SK-N-DZ (cell line): ENCODE data around the gene COL4A2.

Experiments used
- DNase-seq: peaks from one replicate; pipeline ENCODE4 v3.0.0-alpha.2; 2015; ENCODE audit warnings: low spot score

The COL4A2 gene

DNA sequence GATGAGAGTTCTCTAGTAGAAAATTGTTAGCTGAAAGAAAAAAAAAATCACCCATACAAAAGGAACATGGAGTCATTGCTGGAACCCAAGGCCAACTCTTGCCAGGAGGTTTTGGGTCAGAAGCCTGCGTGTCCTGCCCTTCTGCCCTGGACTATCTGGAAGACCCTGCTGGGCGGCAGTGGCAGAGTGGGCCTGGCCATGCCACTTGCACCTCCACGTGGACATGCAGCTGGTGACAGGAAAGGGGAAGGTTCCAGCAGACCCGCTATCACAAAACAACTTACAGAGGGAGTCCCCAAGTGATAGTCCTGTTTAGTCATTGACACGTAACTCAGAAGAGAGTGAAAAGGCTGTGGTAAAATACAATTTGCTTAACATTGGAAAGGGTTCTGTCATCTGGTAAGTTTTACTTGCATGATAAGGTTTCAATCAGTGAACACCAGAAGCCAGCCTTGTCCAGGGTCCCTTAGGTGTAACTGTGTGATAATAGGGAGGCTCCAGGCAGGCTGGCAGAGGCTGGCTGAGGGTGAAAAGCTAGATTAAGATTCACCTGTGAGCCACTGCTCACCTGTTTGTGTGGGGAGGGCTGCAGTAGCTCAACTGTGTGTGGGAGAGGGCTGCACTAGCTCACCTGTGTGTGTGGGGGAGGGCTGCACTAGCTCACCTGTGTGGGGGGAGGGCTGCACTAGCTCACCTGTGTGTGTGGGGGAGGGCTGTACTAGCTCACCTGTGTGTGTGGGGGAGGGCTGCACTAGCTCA lies 47.8 kb downstream of the COL4A2 start:
- no peak for DNase-seq

DNA sequence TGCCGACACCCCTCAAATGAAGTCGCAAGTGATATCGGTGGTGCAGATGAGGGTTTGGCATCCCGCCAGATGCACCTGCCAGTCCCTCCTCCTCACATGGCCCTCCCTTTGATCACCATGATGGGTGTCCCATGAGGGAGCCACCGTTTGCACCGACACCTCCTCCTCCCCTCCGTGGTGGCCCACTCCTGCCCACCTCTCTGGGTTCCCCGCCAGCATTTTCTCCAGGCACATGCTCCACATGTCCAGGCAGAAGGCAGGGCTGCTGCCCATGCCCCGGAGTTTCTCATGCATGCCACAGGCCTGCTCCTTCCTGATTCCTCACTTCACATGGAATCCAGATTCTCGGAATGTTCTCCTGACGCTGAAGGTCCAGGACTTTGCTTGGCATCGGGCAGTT lies 49.3 kb downstream of the COL4A2 start:
- no peak for DNase-seq

DNA sequence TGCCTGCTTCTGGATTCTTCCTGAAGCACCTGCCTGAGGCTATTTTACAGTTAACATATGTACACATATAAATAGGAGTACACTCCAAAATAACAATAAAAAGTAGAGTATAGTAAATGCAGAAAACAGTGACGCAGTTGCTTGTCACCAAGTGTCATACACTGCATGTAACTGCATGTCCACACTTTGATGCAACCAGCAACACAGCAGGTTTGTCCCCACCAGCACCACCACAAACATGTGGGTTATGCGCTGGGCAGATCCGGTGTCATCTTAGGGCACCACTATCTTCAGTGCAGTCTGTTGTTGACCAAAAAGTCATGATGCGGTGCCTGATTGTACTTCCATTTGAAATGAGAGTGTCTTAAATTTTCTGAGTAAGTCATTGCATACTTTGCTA lies 51.3 kb downstream of the COL4A2 start:
- DNase-seq: no peak

DNA sequence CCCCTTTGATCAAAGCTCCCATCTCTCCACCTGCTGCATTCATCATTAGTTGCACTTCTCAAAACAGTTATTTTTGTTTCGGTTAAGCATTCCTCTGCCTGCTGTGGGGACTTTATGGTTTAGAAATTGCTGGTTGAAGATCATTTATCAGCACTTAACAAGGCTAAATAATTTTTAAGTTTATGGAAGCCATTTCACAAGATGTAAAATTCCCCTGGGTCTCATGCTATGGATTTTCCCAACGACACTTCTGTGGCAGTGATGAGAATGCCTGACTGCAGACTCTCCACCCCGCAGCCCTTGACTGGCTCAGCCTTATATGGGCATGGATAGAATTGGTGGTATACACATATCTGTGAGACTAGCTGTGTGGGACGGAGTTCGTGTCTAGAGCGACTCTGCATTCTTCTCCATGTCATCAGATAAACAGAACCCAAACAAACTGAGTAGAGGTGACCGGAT lies 52.8 kb downstream of the COL4A2 start:
- DNase-seq: peak; percentile 47

DNA sequence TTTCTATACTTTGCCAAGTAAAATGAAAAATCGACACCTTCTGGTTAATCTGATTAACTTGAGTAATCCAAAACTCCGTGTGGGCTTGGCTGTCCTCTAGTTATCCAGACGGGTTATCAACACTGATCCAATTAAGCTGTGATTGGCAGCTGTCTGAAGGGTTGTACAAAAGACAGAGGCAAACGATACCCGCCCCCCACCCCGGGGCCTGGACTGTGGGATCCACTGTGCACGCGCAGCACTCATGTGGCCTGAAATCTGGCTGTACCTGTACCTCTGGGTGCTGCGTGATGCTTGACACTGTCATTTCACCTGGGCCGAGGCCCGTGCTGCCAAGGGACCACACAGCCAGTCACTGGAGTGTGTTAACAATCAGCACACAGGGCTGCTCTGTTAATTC lies 53.5 kb downstream of the COL4A2 start:
- DNase-seq: peak; percentile 49

DNA sequence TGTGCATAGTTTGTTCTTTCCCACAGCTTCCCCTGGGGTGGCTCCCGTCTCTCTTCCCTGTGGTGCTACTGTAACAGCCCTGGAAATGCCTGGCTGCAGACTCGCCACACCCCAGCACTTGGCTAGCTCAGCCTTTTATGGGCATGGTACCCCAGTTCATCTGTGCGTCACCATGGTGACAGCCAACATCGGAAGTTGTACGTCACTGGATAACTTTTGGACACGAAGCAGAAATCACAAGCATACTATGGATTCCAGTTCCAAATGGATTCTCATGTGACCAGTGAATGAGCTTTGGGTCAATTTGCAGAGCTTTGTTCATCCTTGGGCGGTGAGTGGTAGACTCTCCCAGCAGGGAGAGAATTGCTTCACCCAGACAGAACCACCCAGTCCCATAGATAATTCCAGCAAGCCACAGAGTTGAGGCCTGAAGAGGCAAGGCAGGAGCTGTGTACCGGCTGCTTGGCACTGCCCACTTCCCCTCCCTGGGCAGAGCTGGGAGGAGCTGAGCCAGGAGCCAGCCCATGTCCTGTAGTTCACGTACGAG lies 54.4 kb downstream of the COL4A2 start:
- DNase-seq: no peak

DNA sequence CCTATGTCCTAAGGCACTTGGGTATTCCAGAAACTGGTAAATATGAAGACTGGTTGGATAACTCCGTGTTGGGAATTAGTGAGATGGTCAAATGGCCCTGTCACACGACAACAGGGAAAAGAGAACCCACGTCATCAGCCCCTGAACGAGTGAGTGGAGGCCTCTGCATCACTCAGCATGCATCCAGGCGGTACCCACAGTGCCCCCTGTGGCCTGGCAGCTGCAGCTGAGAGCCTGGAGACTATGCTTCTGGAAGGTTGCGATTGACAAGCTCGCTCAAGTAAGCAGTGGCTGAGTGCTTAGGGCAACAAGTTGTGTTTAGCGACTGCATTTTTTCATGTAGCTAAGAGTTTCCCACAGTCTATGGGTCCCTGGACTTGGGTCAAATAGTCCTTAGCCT lies 55.9 kb downstream of the COL4A2 start:
- DNase-seq: no peak

DNA sequence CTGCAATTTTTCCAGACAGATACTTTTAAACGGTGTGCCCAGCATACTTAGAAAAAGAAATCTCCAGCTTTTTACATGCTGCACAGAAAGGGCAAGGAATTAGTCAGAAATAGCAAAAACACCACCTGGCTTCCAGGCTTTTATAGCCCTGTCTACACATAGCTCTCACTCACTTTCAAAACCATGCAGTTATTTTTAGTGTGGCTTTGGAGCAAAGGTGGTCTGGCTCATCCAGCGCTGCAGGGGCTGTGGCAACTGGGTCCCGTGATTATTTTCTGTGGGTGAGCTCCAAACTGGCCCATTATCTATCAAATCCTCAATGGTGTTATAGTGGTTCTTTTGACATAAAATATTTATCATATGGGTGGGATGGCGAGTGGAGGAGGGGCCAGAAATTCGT lies 57.0 kb downstream of the COL4A2 start:
- no peak for DNase-seq

DNA sequence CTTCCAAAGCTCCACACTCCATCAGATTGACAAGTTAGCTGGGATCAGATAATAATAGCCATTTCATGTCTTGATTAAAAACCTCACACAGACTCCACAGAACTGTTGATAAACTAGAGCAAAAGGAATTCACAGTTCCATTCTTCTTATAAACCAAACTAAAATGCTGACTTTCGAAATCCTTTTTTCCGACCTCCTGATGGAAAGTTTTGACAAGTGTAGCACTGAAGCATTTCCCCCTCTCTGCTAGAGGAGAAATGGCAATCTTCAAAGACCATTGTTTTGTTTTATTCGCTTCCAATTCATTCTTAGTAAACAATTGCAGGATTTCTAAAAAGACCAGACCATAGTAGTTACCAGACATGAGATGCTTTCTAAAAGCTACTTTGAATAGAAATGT lies 58.8 kb downstream of the COL4A2 start:
- no peak for DNase-seq

DNA sequence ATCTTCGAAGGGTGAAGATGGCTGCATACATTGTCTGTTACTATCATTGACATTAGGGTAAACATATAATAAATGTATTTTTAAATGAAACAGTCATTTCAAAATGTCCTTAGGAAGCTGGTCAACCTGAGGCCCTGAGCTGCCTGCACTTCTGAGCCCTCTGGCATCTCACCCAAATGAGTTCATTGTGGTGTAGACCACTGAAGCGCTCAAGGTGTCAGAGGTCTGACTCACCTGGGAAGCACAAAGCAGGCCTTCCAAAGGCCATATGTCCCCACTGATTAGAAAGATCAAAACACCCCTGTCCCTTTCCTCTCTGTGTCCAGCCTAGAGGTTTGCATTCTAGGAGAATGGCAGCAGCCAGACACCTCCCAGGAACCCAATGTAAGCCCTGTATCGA lies 59.6 kb downstream of the COL4A2 start:
- DNase-seq: no peak

DNA sequence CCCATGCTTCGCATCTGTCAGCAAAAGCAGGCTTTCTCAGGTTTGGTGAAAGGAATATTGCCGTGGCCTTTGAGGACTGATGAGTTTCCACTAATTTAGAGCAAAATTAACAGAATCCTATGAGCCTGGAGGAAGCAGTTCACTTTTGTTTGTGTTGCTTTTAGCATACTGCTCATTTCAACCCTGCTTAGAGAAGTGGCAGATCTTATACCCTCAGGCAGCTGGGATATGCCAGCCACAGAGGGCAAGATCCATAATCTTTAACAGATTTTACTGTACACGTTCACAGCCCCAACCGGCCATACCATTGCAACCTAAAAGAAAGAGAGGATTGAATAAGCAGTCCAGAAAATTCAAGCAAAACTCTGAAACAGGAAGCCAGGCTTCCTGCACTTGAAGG lies 60.5 kb downstream of the COL4A2 start:
- DNase-seq: no peak

DNA sequence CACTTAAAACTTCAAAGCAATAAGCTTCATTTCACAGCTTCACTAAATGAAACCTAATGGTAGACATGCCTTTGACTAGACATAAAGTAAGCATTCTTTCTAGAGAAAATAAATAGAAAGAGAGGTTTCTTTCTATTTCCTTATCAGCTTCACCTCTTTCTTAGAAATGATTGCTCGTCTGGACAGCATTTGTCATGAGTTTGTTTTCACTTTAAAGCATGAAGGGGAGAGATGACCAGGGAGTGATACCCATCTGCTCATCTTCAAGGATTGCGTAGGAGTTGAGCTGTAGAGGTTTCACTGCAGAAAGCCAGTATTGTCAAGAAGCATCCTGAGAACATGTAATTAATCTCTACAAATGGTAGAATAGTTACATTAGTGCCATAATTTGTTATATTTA lies 61.3 kb downstream of the COL4A2 start:
- no peak for DNase-seq

DNA sequence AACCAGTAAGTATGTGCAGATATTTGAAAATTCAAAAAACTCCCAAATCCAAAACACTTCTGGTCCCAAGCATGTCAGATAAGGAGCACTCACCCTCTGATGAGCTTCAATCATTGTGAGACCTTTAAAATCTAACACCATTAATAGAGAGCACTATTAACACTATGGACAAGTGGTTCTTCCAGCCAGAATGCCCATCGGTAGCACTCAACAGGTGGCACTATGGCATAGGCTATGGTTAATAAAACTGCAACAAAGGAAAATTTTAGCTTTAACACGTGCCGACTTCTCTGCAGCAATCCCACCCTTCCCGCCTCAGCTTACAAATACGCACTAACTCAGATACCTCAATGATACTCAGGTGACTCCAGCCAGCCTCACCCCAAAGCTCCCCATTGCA lies 62.3 kb downstream of the COL4A2 start:
- DNase-seq: no peak

DNA sequence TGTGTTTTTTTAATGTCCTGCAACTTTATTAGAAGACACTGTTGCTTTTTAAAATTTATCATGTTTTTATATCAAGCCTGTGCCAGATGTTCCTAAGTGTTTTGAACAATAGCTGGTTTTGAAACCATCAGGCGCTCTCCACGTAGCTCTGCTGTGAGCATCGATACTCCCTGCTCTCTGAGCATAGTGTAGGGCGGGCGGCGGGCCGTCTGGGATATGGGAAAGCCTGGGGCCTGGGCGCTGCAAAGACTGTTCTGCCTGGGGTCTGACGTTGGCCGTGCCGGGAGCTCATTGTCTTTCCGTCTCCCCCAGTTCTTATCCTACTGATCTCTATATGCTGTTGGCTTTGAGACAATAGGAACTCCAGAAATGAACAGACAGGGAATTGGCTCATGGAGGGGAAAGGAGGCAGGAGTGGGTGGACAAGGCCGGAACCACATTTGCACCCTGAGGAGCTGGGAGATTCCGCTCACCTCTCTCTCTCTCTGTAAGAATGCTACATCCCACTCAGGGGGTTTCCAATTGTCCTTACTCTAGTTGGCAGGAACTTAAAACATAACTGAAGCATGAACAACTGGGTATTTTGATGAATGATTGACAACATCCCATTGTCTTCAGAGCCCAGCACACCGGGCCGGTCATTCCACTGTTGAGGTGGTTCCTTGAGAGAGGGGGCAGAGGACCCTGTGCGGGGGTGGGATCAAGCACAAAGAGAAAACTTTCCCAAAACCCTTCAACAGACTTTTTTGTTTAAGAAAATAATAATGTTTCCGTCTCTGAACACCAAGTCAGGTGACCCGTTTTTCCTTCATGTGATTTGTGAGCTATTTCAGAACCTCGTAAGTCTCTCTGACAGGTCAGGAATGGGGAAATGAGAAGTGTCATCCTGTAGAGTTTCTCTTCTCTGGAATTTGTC lies 64.7 kb downstream of the COL4A2 start:
- no peak for DNase-seq

DNA sequence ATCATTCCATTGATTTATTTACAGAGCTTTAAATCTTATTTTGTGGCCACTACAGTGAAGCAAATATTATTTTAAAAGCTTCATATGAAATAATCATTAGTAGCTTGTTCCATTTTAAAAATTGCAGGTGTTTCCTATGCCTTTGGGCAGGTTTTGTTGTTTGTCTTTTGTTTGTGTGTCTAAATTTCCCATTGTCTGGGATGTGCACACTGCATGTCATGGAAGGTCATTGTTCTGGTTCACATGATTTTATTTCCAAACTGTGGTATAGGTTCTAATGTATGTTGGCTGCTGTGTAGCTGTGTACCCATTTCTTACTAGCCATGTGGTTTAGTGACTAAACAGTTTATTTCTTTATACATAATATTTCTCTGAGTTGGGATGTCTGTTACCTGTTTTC lies 65.6 kb downstream of the COL4A2 start:
- DNase-seq: no peak

DNA sequence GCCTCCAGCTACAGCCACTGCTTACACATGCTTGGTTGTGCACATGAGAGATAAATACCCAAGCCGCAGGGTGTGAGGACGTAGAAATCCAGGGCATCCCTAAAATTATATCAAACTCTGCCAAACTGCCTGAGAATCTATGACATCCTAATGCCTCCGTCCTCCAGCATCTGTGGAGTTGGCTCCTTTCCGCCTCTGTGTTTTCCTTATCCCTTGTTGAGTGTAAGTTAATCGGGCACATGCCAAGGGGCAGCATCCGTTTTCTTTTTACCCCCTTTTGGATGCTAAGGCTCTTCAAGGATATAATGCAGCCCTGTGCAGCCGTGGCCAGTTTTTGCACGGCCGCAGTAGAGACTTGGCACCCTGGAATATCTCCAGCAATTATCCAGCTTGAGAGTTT lies 66.5 kb downstream of the COL4A2 start:
- no peak for DNase-seq

DNA sequence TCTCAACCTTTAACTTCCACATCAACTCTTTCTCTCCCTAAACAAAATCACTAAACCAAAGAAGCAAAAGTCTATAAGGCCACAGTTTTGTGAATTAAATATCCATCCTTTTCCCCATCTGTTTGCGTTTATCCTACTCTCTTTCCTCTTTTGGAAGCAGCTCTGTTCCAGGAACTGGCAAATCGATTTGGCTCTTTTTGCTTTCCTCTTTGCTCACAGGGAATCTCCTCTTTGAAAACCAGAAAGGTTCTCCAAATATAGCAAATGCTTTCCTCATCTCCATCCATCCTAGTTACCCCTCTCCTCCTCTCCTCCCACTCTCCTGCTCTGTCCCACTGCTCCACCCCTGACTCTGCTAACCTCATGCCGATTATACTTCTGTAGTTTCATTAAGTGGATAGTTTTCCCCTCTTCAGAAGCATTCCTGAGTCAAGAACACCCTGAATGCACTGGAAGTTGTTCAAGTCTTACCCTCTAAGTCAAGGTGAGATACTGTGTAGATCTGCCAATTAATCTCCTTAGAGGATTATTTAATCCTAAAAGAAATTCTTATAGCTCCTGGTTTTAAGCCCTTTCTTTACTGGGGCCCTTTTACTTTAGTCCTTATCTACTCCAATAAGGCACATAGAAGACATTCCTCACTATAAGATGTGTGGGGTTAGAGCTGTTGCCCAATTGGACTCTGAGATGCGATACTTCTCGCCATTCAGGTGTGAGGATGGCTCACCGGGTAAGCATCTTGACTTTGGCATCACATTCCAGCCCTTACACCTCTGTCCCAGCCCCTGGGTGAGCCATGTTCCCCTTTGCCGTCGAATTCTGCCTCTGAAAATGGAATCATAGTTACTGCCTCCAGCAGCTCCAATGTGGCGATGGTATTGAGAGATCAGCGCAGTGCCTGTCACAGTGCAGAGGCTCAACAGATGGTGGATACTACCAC lies 67.6 kb downstream of the COL4A2 start:
- DNase-seq: no peak

DNA sequence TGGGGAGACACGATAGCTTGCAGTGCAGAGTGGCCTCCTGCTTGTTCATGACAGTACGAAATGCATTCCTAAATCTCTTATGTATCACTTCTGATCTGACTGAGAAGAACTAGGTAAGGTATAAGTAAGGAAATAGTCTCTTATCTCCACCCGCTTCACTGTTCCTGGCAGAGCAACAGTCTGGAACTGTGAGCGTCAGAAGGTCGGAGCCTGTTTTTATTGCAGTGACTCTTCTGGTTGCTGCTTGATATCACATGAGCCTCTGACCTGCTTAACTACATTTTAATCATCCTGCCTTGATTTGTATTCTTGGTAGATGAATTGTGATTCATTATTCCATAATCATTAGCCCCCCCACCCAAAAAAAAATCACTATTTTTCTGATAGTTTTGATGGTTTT lies 69.0 kb downstream of the COL4A2 start:
- no peak for DNase-seq

DNA sequence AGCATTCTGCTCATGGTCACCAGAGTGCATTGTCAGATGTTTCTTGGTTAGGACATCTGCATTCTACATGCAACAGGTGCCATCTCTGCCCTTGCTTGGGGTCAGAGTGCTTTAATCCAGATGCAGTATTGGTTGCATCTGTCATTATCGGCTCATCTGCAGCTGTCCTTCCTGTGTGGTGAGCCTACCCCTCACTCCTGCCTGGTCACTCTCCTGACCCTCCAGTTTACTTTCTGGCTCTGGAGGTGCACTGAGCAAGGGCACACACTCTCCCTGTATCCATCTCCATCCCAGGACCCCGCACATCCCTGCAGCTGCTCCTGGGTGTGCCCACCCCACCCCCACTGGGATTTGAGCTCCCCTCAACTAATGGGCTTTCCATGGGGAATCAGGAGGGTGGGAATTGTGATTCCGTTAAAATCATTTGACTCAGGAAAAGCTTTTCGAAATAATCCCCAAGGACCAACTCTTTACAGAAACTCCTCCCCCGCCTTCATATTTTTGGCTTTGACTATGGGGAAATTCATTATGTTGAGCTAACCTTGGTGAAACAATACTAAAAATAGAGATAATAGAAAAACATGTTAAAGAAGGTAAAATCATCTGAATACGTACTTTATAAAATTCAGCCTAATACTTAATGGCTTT lies 70.2 kb downstream of the COL4A2 start:
- DNase-seq: no peak

DNA sequence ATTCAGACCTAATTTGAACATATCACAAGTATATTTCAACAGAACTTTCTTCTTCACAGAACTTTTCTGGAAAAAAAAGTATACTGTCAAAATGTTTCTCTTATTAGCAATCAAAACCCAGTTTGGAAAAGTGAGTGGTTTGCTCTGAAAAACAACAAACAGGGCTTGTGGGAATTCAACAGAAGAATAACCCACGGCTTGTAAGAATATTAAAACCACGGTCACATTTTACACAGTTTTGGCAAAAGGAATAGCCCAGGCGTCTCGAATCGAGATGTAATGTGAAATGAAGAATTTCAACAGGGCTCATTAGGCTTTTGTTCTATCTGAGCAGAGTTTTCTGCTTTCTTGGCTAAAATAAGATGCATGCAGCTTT lies 70.7 kb downstream of the COL4A2 start:
- no peak for DNase-seq

DNA sequence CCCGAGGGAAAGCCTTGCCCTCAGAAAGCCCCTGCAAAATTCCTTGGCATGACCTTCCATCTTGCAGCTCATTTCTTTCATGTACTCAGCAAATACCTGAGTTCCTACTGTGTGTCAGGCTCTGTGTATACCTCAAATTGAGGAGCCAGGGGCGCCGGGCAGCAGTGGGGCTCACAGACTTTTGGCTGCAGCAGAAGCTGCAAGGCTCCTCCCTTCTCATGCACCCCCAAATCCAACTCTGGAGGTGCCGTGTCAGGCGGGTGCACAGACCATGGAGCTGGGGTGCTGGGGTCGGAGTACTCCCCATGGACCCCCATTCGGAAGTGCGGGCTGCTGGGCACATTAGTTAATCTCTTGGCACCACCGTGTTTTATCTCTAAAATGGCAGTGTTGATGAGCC lies 72.3 kb downstream of the COL4A2 start:
- no peak for DNase-seq
